Measurements from ENCODE around the gene SCTR. TPM values are rescaled to one million over a fixed set of nuclear protein-coding genes. Genes with fewer than 3 reads are reported as not detected.

SCTR gene
- total RNA-seq, 1 donor from 2014 or later = 1.9 TPM

DNA sequence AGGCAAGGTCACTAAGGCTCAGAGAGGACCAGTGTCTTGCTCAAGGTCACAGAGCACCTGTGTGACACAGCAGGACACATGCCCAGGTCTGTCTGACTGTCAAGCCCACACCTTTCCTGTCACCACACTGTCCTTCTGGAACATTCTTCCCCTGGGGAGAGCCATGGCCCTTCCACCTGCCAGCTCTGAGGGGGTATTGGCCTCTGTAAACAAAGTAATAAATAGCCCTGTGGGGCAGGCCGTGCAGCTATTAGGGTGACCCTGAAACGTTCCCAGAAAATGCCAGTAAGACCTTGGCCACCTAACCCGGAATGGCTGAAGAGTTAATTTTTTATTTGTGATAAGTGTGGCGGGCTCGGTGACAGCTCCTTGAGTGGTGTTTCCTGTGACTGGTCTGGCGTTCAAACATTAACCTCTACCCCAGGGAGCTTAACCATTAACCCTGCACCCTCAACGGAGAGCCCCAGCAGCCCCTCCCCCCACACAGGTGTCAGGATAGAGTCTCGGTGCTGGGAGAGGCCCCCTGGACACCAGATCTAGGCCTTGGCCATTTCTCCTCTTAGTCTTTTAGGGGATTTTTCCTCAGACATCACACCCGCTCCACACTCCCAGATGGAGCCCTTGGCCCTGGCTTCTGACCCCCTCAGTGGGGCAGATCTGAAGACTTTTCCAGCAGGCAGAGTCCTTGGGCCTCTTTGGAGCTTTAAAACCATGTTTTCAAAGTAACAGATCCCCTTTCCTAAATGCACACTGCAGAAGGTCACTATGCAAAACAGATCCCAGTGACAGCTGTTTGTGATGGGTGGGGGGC lies 36.6 kb downstream of the SCTR start:
- peaks cover 75% of the 10 kb centered on the region for H3K4me1 Mint-ChIP-seq (ENCODE audit: unreplicated experiment)
- peak; percentile 58 for DNase-seq (ENCODE audit: extremely low spot score, unreplicated experiment)
- peak overlapping the region; percentile 83 for H3K27ac Mint-ChIP-seq

DNA sequence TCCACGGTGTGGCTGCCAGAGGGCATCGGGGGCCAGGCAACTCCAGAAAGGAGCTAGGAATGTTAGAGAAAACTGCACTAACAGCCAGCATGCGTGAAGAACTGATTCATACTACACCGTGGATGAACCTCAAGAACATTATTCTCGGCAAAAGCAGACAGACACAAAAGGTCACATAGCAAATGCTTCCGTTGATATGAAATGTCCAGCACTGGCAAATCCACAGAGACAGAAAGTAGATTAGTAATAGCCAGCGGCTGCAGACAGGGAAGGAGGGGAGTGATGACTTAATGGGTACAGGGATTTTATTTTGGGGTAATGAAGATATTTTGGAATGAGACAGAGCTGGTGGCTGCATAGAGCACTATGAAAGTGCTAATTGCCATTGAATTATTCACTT lies 37.4 kb downstream of the SCTR start:
- DNase-seq (ENCODE audit: extremely low spot score, unreplicated experiment) = peak; percentile 24
- TF ChIP-seq, protein P1, sequence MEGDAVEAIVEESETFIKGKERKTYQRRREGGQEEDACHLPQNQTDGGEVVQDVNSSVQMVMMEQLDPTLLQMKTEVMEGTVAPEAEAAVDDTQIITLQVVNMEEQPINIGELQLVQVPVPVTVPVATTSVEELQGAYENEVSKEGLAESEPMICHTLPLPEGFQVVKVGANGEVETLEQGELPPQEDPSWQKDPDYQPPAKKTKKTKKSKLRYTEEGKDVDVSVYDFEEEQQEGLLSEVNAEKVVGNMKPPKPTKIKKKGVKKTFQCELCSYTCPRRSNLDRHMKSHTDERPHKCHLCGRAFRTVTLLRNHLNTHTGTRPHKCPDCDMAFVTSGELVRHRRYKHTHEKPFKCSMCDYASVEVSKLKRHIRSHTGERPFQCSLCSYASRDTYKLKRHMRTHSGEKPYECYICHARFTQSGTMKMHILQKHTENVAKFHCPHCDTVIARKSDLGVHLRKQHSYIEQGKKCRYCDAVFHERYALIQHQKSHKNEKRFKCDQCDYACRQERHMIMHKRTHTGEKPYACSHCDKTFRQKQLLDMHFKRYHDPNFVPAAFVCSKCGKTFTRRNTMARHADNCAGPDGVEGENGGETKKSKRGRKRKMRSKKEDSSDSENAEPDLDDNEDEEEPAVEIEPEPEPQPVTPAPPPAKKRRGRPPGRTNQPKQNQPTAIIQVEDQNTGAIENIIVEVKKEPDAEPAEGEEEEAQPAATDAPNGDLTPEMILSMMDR (conservative IDR thresholded peaks at IDR 0.05) = no peak
- Mint-ChIP-seq H3K4me1 (ENCODE audit: unreplicated experiment) (peaks cover 67% of the 10 kb centered on the region), H3K4me3 (peak overlapping the region; percentile 39), H3K9me3 (no peaks in the 10 kb centered on the region), H3K27me3 (peaks cover 9% of the 10 kb centered on the region), H3K36me3 (no peaks in the 10 kb centered on the region), H3K27ac (peak overlapping the region; percentile 52)

More for the DNA sequence above, 36.6 kb downstream of the SCTR start:
- no peak overlapping the region for H3K4me3 Mint-ChIP-seq
- H3K27me3 Mint-ChIP-seq = peaks cover 9% of the 10 kb centered on the region
- TF ChIP-seq, protein P1 (conservative IDR thresholded peaks at IDR 0.05) = no peak
- H3K36me3 Mint-ChIP-seq = no peaks in the 10 kb centered on the region
- H3K9me3 Mint-ChIP-seq = no peaks in the 10 kb centered on the region

DNA sequence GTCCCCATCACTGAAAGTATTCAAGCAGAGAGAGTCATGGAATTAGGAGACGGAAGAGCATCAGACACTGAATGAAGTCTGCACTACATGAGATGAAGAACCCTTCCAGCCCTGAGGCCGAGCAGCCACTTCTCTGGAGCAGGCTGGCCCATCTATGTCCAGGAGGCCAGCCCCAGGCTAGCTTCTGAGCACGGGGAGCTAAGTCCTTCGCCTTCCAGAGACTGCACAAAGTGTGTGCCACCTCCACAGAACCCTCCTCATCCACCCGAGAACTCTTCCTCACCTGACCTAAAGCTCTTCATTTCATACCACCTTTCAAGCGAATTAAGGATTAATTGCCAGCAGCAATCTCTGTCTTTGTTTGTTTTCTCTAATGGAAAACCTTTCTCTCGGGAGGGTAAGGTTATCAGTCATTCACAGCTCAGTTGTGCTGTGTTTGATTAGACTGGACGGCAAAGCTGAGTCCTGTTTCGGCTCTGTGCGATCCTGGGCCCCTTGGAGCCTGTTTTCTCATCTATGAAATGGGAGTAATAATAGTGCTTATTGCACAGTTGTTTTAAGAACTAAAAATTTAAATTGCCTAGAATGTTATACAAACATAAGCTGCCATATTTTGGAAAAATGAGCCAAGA lies 38.0 kb downstream of the SCTR start:
- DNase-seq (ENCODE audit: extremely low spot score, unreplicated experiment) = peak; percentile 34
- H3K27me3 Mint-ChIP-seq = peaks cover 9% of the 10 kb centered on the region
- H3K4me1 Mint-ChIP-seq (ENCODE audit: unreplicated experiment) = peaks cover 65% of the 10 kb centered on the region
- no peaks in the 10 kb centered on the region for H3K9me3 Mint-ChIP-seq
- peak overlapping the region; percentile 52 for H3K27ac Mint-ChIP-seq
- TF ChIP-seq, protein P1 (conservative IDR thresholded peaks at IDR 0.05) = no peak
- H3K36me3 Mint-ChIP-seq = no peaks in the 10 kb centered on the region
- H3K4me3 Mint-ChIP-seq = peak overlapping the region; percentile 39

DNA sequence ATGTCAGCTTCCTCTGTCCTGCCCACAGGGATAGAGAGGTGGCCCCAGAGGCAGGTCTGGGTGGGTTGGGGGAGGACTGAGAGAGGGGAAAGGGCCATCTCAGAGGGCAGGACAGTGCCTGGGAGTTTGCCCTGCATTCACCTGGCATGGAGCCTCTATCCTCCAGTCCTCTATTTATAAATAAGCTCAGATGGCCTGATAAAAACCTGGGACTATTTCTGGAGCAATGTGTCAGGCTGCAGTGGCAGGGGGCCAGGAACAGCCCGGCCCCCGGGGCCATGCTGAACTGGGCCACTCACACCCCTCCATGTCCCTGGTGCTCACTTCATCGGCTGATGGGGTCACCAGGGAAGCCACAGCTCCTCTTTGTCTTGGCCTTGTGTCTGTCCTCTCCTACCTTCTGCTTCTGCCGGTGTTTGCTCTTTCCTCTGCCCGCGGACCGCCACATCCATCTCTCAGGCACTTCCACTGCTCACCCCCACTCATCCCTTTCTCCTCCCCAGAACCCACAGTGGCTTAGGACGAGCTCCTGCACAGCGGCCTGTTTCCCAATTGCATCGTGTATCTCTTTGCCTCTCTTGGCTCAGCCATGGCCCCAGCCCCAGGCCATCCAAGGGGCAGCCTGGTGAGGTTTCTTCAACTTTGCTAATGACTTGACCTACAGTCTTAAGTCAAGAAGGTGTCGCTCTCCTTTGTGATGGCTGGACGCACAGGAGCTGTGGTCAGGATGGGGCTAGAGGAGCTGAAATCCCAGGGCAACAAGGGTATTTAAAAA lies 38.8 kb downstream of the SCTR start:
- TF ChIP-seq, protein P1 (conservative IDR thresholded peaks at IDR 0.05) = no peak
- H3K4me3 Mint-ChIP-seq = no peak overlapping the region
- no peaks in the 10 kb centered on the region for H3K36me3 Mint-ChIP-seq
- H3K27ac Mint-ChIP-seq = no peak overlapping the region
- peak; percentile 59 for DNase-seq (ENCODE audit: extremely low spot score, unreplicated experiment)
- H3K9me3 Mint-ChIP-seq = no peaks in the 10 kb centered on the region
- peaks cover 9% of the 10 kb centered on the region for H3K27me3 Mint-ChIP-seq
- H3K4me1 Mint-ChIP-seq (ENCODE audit: unreplicated experiment) = peaks cover 57% of the 10 kb centered on the region

DNA sequence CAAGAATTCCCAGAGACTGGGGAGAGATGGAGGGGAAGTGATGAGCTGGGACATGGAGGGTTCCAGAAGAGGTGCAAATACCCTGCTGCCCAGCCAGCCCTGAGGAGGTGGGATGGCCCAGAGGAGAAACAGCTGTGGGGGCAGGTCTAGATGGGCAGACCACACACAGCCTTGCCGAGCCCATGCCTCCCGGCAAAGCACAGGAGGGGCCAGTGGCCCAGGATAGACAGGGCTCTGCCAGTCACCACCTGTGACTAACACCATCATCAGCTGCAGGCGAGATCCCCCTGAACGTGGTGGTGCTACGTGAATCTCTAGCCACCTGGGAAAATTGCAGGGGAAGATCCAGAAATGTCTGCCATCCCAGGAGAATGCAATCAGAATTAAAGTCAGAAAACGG lies 39.4 kb downstream of the SCTR start:
- TF ChIP-seq, protein P1 (conservative IDR thresholded peaks at IDR 0.05) = no peak
- Mint-ChIP-seq H3K27me3 (peaks cover 9% of the 10 kb centered on the region), H3K4me3 (no peak overlapping the region), H3K27ac (no peak overlapping the region), H3K36me3 (no peaks in the 10 kb centered on the region), H3K9me3 (no peaks in the 10 kb centered on the region), H3K4me1 (ENCODE audit: unreplicated experiment) (peaks cover 53% of the 10 kb centered on the region)
- peak; percentile 47 for DNase-seq (ENCODE audit: extremely low spot score, unreplicated experiment)
